ENCODE data around the gene DIAPH1.

Gene DIAPH1

GRCh38 chr5:141656396-141656795, 37.6 kb upstream of the DIAPH1 start:
- Histone ChIP-seq H3K4me2 (ENCODE audit: insufficient read depth, low read length, poor library complexity, severe bottlenecking) (no peak overlapping the region), H3K9ac (ENCODE audit: low read depth, low read length, poor library complexity) (no peak overlapping the region), H3K36me3 (replicated peaks in 1 of 2; ENCODE audit: control insufficient read depth in 2 of 2, insufficient read depth in 2 of 2, low read length in 2 of 2) (peaks cover 30% of the 10 kb centered on the region in 2 donors)

GRCh38 chr5:141655020-141655419, 36.2 kb upstream of the DIAPH1 start:
- Histone ChIP-seq H3K4ac (ENCODE audit: low read length) (no peak overlapping the region), H3K4me2 (ENCODE audit: insufficient read depth, low read length, poor library complexity, severe bottlenecking) (no peak overlapping the region), H2AK5ac (ENCODE audit: low read depth, low read length) (no peak overlapping the region), H2BK5ac (ENCODE audit: low read length) (no peak overlapping the region), H3K4me1 (ENCODE audit: control insufficient read depth in 2 of 2, insufficient read depth in 1 of 2, low read depth in 1 of 2, low read length in 2 of 2) (peaks cover 3 to 5% of the 10 kb centered on the region in 2 donors), H3K23ac (ENCODE audit: low read depth, low read length, poor library complexity) (no peak overlapping the region), H3K36me3 (replicated peaks in 1 of 2; ENCODE audit: control insufficient read depth in 2 of 2, insufficient read depth in 2 of 2, low read length in 2 of 2) (peaks cover 30% of the 10 kb centered on the region in 2 donors), H3K27me3 (ENCODE audit: control insufficient read depth in 3 of 3, insufficient read depth in 3 of 3, low read depth in 1 of 3, low read length in 3 of 3) (no peaks in the 10 kb centered on the region), H3K9ac (ENCODE audit: low read depth, low read length, poor library complexity) (peak overlapping the region; percentile 45), H2AFZ (ENCODE audit: low read length) (no peak overlapping the region), H2BK12ac (ENCODE audit: low read length) (no peak overlapping the region), H3K14ac (ENCODE audit: low read length) (no peak overlapping the region), H3K27ac (replicated peaks; ENCODE audit: low read length) (no peak overlapping the region), H4K91ac (ENCODE audit: low read depth, low read length, poor library complexity) (no peak overlapping the region), H2BK15ac (ENCODE audit: low read length) (no peak overlapping the region), H2BK120ac (ENCODE audit: low read depth, low read length) (no peak overlapping the region), H3K9me3 (replicated peaks in 1 of 2; ENCODE audit: control insufficient read depth in 2 of 2, insufficient read depth in 1 of 2, low read depth in 1 of 2, low read length in 2 of 2) (no peaks in the 10 kb centered on the region), H3K4me3 (ENCODE audit: low read length in 2 of 2) (no peak overlapping the region), H3K79me1 (ENCODE audit: low read depth, low read length) (no peaks in the 10 kb centered on the region), H4K8ac (ENCODE audit: low read depth, low read length) (no peak overlapping the region), H3K18ac (ENCODE audit: low read length) (no peak overlapping the region)
- no CpG with 5 or more reads among the region's 7 CpGs for WGBS, 2 donors (ENCODE audit: extremely low coverage in 2 of 2, insufficient read length in 2 of 2, insufficient replicate concordance in 1 of 2)
- no peak for DNase-seq (ENCODE audit: low spot score)

More at GRCh38 chr5:141656396-141656795, 37.6 kb upstream of the DIAPH1 start:
- Histone ChIP-seq H3K23ac (ENCODE audit: low read depth, low read length, poor library complexity) (no peak overlapping the region), H2BK5ac (ENCODE audit: low read length) (no peak overlapping the region), H3K14ac (ENCODE audit: low read length) (no peak overlapping the region), H3K4ac (ENCODE audit: low read length) (no peak overlapping the region), H2AFZ (ENCODE audit: low read length) (no peak overlapping the region), H4K91ac (ENCODE audit: low read depth, low read length, poor library complexity) (no peak overlapping the region), H4K8ac (ENCODE audit: low read depth, low read length) (no peak overlapping the region), H3K4me3 (ENCODE audit: low read length in 2 of 2) (no peak overlapping the region), H2BK120ac (ENCODE audit: low read depth, low read length) (no peak overlapping the region), H3K18ac (ENCODE audit: low read length) (no peak overlapping the region), H3K27ac (replicated peaks; ENCODE audit: low read length) (no peak overlapping the region), H3K9me3 (replicated peaks in 1 of 2; ENCODE audit: control insufficient read depth in 2 of 2, insufficient read depth in 1 of 2, low read depth in 1 of 2, low read length in 2 of 2) (no peaks in the 10 kb centered on the region), H2BK15ac (ENCODE audit: low read length) (no peak overlapping the region), H2AK5ac (ENCODE audit: low read depth, low read length) (no peak overlapping the region), H3K4me1 (ENCODE audit: control insufficient read depth in 2 of 2, insufficient read depth in 1 of 2, low read depth in 1 of 2, low read length in 2 of 2) (peaks cover 0 to 3% of the 10 kb centered on the region in 2 donors), H3K79me1 (ENCODE audit: low read depth, low read length) (no peaks in the 10 kb centered on the region), H2BK12ac (ENCODE audit: low read length) (no peak overlapping the region), H3K27me3 (ENCODE audit: control insufficient read depth in 3 of 3, insufficient read depth in 3 of 3, low read depth in 1 of 3, low read length in 3 of 3) (no peaks in the 10 kb centered on the region)
- no CpG with 5 or more reads among the region's 9 CpGs for WGBS, 2 donors (ENCODE audit: extremely low coverage in 2 of 2, insufficient read length in 2 of 2, insufficient replicate concordance in 1 of 2)
- no peak for DNase-seq (ENCODE audit: low spot score)

- no CpG with 5 or more reads among the region's 2 CpGs for WGBS, 2 donors (ENCODE audit: extremely low coverage in 2 of 2, insufficient read length in 2 of 2, insufficient replicate concordance in 1 of 2)
- no peak overlapping the region for H2BK15ac ChIP-seq (ENCODE audit: low read length)
- H3K9me3 ChIP-seq (replicated peaks in 1 of 2; ENCODE audit: control insufficient read depth in 2 of 2, insufficient read depth in 1 of 2, low read depth in 1 of 2, low read length in 2 of 2) = no peaks in the 10 kb centered on the region
- no peak overlapping the region for H2BK12ac ChIP-seq (ENCODE audit: low read length)
- H3K23ac ChIP-seq (ENCODE audit: low read depth, low read length, poor library complexity) = no peak overlapping the region
- H2AFZ ChIP-seq (ENCODE audit: low read length) = no peak overlapping the region
- no peak overlapping the region for H3K4me2 ChIP-seq (ENCODE audit: insufficient read depth, low read length, poor library complexity, severe bottlenecking)
- no peak overlapping the region for H3K4ac ChIP-seq (ENCODE audit: low read length)
- H2AK5ac ChIP-seq (ENCODE audit: low read depth, low read length) = no peak overlapping the region
- H3K18ac ChIP-seq (ENCODE audit: low read length) = no peak overlapping the region
- DNase-seq (ENCODE audit: low spot score) = no peak
- H3K9ac ChIP-seq (ENCODE audit: low read depth, low read length, poor library complexity) = no peak overlapping the region
- no peak overlapping the region for H4K91ac ChIP-seq (ENCODE audit: low read depth, low read length, poor library complexity)
- H3K4me1 ChIP-seq (ENCODE audit: control insufficient read depth in 2 of 2, insufficient read depth in 1 of 2, low read depth in 1 of 2, low read length in 2 of 2) = peaks cover 3 to 5% of the 10 kb centered on the region in 2 donors
- no peak overlapping the region for H3K4me3 ChIP-seq (ENCODE audit: low read length in 2 of 2)
- no peak overlapping the region for H3K27ac ChIP-seq (replicated peaks; ENCODE audit: low read length)
- no peak overlapping the region for H4K8ac ChIP-seq (ENCODE audit: low read depth, low read length)
- H2BK5ac ChIP-seq (ENCODE audit: low read length) = no peak overlapping the region
- no peaks in the 10 kb centered on the region for H3K79me1 ChIP-seq (ENCODE audit: low read depth, low read length)
- peaks cover 27 to 29% of the 10 kb centered on the region in 2 donors for H3K36me3 ChIP-seq (replicated peaks in 1 of 2; ENCODE audit: control insufficient read depth in 2 of 2, insufficient read depth in 2 of 2, low read length in 2 of 2)
- no peak overlapping the region for H2BK120ac ChIP-seq (ENCODE audit: low read depth, low read length)
- H3K27me3 ChIP-seq (ENCODE audit: control insufficient read depth in 3 of 3, insufficient read depth in 3 of 3, low read depth in 1 of 3, low read length in 3 of 3) = no peaks in the 10 kb centered on the region
- H3K14ac ChIP-seq (ENCODE audit: low read length) = no peak overlapping the region
Observed at GRCh38 chr5:141654298-141654697, 35.5 kb upstream of the DIAPH1 start.

- Histone ChIP-seq H3K23ac (ENCODE audit: low read depth, low read length, poor library complexity) (no peak overlapping the region), H3K9me3 (replicated peaks in 1 of 2; ENCODE audit: control insufficient read depth in 2 of 2, insufficient read depth in 1 of 2, low read depth in 1 of 2, low read length in 2 of 2) (no peaks in the 10 kb centered on the region), H2BK15ac (ENCODE audit: low read length) (no peak overlapping the region), H3K79me1 (ENCODE audit: low read depth, low read length) (no peaks in the 10 kb centered on the region), H3K36me3 (replicated peaks in 1 of 2; ENCODE audit: control insufficient read depth in 2 of 2, insufficient read depth in 2 of 2, low read length in 2 of 2) (peaks cover 17 to 23% of the 10 kb centered on the region in 2 donors), H2BK12ac (ENCODE audit: low read length) (no peak overlapping the region), H3K4me3 (ENCODE audit: low read length in 2 of 2) (peak overlapping the region in 1 of 2 donors; percentile 62), H4K8ac (ENCODE audit: low read depth, low read length) (no peak overlapping the region), H3K4me1 (ENCODE audit: control insufficient read depth in 2 of 2, insufficient read depth in 1 of 2, low read depth in 1 of 2, low read length in 2 of 2) (peaks cover 3 to 5% of the 10 kb centered on the region in 2 donors), H4K91ac (ENCODE audit: low read depth, low read length, poor library complexity) (no peak overlapping the region), H3K4ac (ENCODE audit: low read length) (no peak overlapping the region), H3K27ac (replicated peaks; ENCODE audit: low read length) (no peak overlapping the region), H3K9ac (ENCODE audit: low read depth, low read length, poor library complexity) (no peak overlapping the region), H2BK120ac (ENCODE audit: low read depth, low read length) (no peak overlapping the region), H3K27me3 (ENCODE audit: control insufficient read depth in 3 of 3, insufficient read depth in 3 of 3, low read depth in 1 of 3, low read length in 3 of 3) (no peaks in the 10 kb centered on the region), H3K18ac (ENCODE audit: low read length) (peak overlapping the region; percentile 84), H3K4me2 (ENCODE audit: insufficient read depth, low read length, poor library complexity, severe bottlenecking) (peak overlapping the region; percentile 69), H2AK5ac (ENCODE audit: low read depth, low read length) (peak overlapping the region; percentile 37), H2BK5ac (ENCODE audit: low read length) (no peak overlapping the region), H2AFZ (ENCODE audit: low read length) (peak overlapping the region; percentile 96), H3K14ac (ENCODE audit: low read length) (no peak overlapping the region)
- no CpG with 5 or more reads among the region's 9 CpGs for WGBS, 2 donors (ENCODE audit: extremely low coverage in 2 of 2, insufficient read length in 2 of 2, insufficient replicate concordance in 1 of 2)
- no peak for DNase-seq (ENCODE audit: low spot score)
Observed at GRCh38 chr5:141651728-141652105, 32.9 kb upstream of the DIAPH1 start.
